HCT116 (cell line): ENCODE results near the gene PTPRA. TPM values are rescaled to one million over a fixed set of nuclear protein-coding genes. Genes with fewer than 3 reads are reported as not detected.

ENCODE experiments used
- ATAC-seq: fragments of 200-7000 bp; cut with Tn5 transposase; 2 replicates; pipeline ENCODE4 v1.9.1; 2020; ENCODE audit warnings: mild to moderate bottlenecking, moderate library complexity
- BruUV-seq: library from RNA; stranded (reverse); fragments of 400-500 nt; replicated peaks from 2 replicates; lab custom pipeline; 2021; lab: Mats Ljungman, UMichigan
- CTCF ChIA-PET: fragments of 300-600 bp; sonication (Branson Sonifier 250); formaldehyde crosslinking; loops from one replicate; lab custom pipeline; 2021; ENCODE audit warnings: antibody characterized with exemption; lab: Charles Lee
- POLR2A ChIA-PET: fragments of 300-600, 350-600 bp; sonication (Branson Sonifier 250); formaldehyde crosslinking; loops from one replicate; lab custom pipeline; 2021; ENCODE audit warnings: antibody characterized with exemption; lab: Charles Lee
- RAD21 ChIA-PET, 2 experiments: fragments of 300-600 bp; sonication (Branson Sonifier 250); formaldehyde crosslinking; loops; one replicate each; lab custom pipeline; 2023; ENCODE audit warnings: low total read pairs in 2 of 2; ENCODE audit not compliant: uncharacterized antibody in 2 of 2, unreplicated experiment in 2 of 2, low non-redundant PET in 1 of 2; lab: Charles Lee
- DNase-seq: peaks from one replicate; pipeline ENCODE4 v3.0.0-alpha.2; 2010; ENCODE audit warnings: low read depth, low spot score
- H2AFZ ChIP-seq: fragments of 200-600 bp; shearing (Covaris generic), sonication (generic); 2 replicates; pipeline ENCODE4 v1.6.1; 2017; ENCODE audit warnings: low read depth, mixed run types, mixed read lengths, antibody characterized with exemption, low read length; ENCODE audit not compliant: poor library complexity, severe bottlenecking
- H3K27ac ChIP-seq: 2 replicates; pipeline ENCODE4 v1.5.1; 2012; ENCODE audit warnings: low read depth, low read length
- H3K27me3 ChIP-seq: fragments of 200-600 bp; sonication (generic); 2 replicates; pipeline ENCODE4 v1.6.1; 2016; ENCODE audit warnings: mixed run types, low read length, mixed read lengths; ENCODE audit not compliant: insufficient read depth
- H3K36me3 ChIP-seq, 2 experiments: fragments of 200-500 bp in 1 of 2; fragments of 200-600 bp in 1 of 2; sonication (Bioruptor generic) in 1 of 2; sonication (generic) in 1 of 2; 2 replicates each; pipeline versions ENCODE4 v1.5.1 to v1.6.1; 2014 to 2016; ENCODE audit warnings: low read length in 2 of 2, inconsistent platforms in 1 of 2, mixed read lengths in 1 of 2, mixed run types in 1 of 2; ENCODE audit not compliant: insufficient read depth in 2 of 2, control insufficient read depth in 1 of 2
- H3K4me1 ChIP-seq, 2 experiments: fragments of 200-600 bp in 1 of 2; sonication (generic) in 1 of 2; 2 replicates each; pipeline versions ENCODE4 v1.5.1 to v1.6.1; 2012 to 2017; ENCODE audit warnings: low read length in 2 of 2, inconsistent platforms in 1 of 2, mild to moderate bottlenecking in 1 of 2, mixed read lengths in 1 of 2, mixed run types in 1 of 2, moderate library complexity in 1 of 2; ENCODE audit not compliant: insufficient read depth in 2 of 2, control insufficient read depth in 1 of 2
- H3K4me2 ChIP-seq: fragments of 200-600 bp; sonication (generic); 2 replicates; pipeline ENCODE4 v1.6.1; 2017; ENCODE audit warnings: mixed run types, low read length, mixed read lengths
- H3K4me3 ChIP-seq, 2 experiments: fragments of 200-600 bp in 1 of 2; sonication (generic) in 1 of 2; replicated peaks in 1 of 2; 2 replicates each; pipeline ENCODE4 v1.5.1; 2011 to 2016; ENCODE audit warnings: low read length in 2 of 2, control low read depth in 1 of 2, low read depth in 1 of 2, mild to moderate bottlenecking in 1 of 2, mixed read lengths in 1 of 2, mixed run types in 1 of 2
- H3K79me2 ChIP-seq: fragments of 200-600 bp; sonication (generic); 2 replicates; pipeline ENCODE4 v1.6.1; 2017; ENCODE audit warnings: mild to moderate bottlenecking, mixed run types, low read length, moderate library complexity, mixed read lengths; ENCODE audit not compliant: insufficient read depth
- H3K9ac ChIP-seq: fragments of 200-600 bp; sonication (generic); 2 replicates; pipeline ENCODE4 v1.6.1; 2016; ENCODE audit warnings: low read length, mixed read lengths
- H3K9me2 ChIP-seq: fragments of 200-600 bp; sonication (generic), shearing (Covaris generic); 2 replicates; pipeline ENCODE4 v1.6.1; 2017; ENCODE audit warnings: mixed run types, mild to moderate bottlenecking, moderate library complexity; ENCODE audit not compliant: insufficient read depth
- H3K9me3 ChIP-seq, 2 experiments: fragments of 200-500 bp in 1 of 2; fragments of 200-600 bp in 1 of 2; sonication (Bioruptor generic) in 1 of 2; sonication (generic) in 1 of 2; 2 replicates each; pipeline ENCODE4 v1.6.1; 2014 to 2017; ENCODE audit warnings: low read length in 2 of 2, mixed read lengths in 2 of 2, inconsistent platforms in 1 of 2, low read depth in 1 of 2, mild to moderate bottlenecking in 1 of 2, mixed run types in 1 of 2, moderate library complexity in 1 of 2; ENCODE audit not compliant: control insufficient read depth in 1 of 2, insufficient read depth in 1 of 2
- H4K20me1 ChIP-seq: fragments of 200-600 bp; sonication (generic), shearing (Covaris generic); 2 replicates; pipeline ENCODE4 v1.6.1; 2017; ENCODE audit warnings: mixed run types, mild to moderate bottlenecking, moderate library complexity; ENCODE audit not compliant: insufficient read depth
- ATF3 ChIP-seq: IDR thresholded peaks from 2 replicates; pipeline ENCODE4 v1.6.1; 2012
- CEBPB ChIP-seq: IDR thresholded peaks from 2 replicates; pipeline ENCODE4 v1.6.1; 2012; ENCODE audit warnings: low read depth
- CTCF ChIP-seq, 3 experiments: fragments of 200-600 bp in 1 of 3; sonication (generic) in 1 of 3; IDR thresholded peaks in 2 of 3; conservative IDR thresholded peaks in 1 of 3; 2 replicates each; pipeline ENCODE4 v1.5.1; 2012 to 2017; ENCODE audit warnings: low read depth in 2 of 3, low read length in 2 of 3, antibody characterized with exemption in 1 of 3, borderline replicate concordance in 1 of 3, control low read depth in 1 of 3, mild to moderate bottlenecking in 1 of 3, mixed read lengths in 1 of 3, mixed run types in 1 of 3, moderate library complexity in 1 of 3; ENCODE audit not compliant: insufficient read depth in 1 of 3
- EGR1 ChIP-seq: IDR thresholded peaks from 2 replicates; pipeline ENCODE4 v1.6.1; 2012; ENCODE audit warnings: low read depth
- EZH2 ChIP-seq: fragments of 200-600 bp; sonication (generic); IDR thresholded peaks from 2 replicates; pipeline ENCODE4 v1.6.1; 2017; ENCODE audit warnings: antibody characterized with exemption, mixed run types
- FOSL1 ChIP-seq: IDR thresholded peaks from 2 replicates; pipeline ENCODE4 v1.6.1; 2012; ENCODE audit warnings: low read depth
- JUND ChIP-seq: IDR thresholded peaks from 2 replicates; pipeline ENCODE4 v1.6.1; 2012
- MAX ChIP-seq: IDR thresholded peaks from 2 replicates; pipeline ENCODE4 v1.6.1; 2012
- POLR2A ChIP-seq: IDR thresholded peaks from 2 replicates; pipeline ENCODE4 v1.7.0; 2011; ENCODE audit warnings: borderline replicate concordance; ENCODE audit not compliant: insufficient read depth, insufficient read length; ENCODE audit errors: extremely low read depth
- POLR2AphosphoS5 ChIP-seq: IDR thresholded peaks from 2 replicates; pipeline ENCODE4 v1.6.1; 2011; ENCODE audit warnings: mild to moderate bottlenecking, low read depth, low read length, moderate library complexity
- RAD21 ChIP-seq: IDR thresholded peaks from 2 replicates; pipeline ENCODE4 v1.6.1; 2012; ENCODE audit warnings: low read depth, mild to moderate bottlenecking
- REST ChIP-seq: IDR thresholded peaks from 2 replicates; pipeline ENCODE4 v1.6.1; 2012; ENCODE audit warnings: low read depth
- SIN3A ChIP-seq: IDR thresholded peaks from 2 replicates; pipeline ENCODE4 v1.6.1; 2012; ENCODE audit warnings: low read depth
- SP1 ChIP-seq: IDR thresholded peaks from 2 replicates; pipeline ENCODE4 v1.6.1; 2012; ENCODE audit warnings: low read depth
- TCF7L2 ChIP-seq: IDR thresholded peaks from 2 replicates; pipeline ENCODE4 v1.7.0; 2011; ENCODE audit warnings: borderline replicate concordance, inconsistent platforms; ENCODE audit not compliant: insufficient read depth, insufficient read length; ENCODE audit errors: extremely low read depth
- YY1 ChIP-seq: IDR thresholded peaks from 2 replicates; pipeline ENCODE4 v1.6.1; 2011; ENCODE audit warnings: low read length, low read depth, moderate library complexity, mild to moderate bottlenecking; ENCODE audit not compliant: insufficient replicate concordance; ENCODE audit errors: extremely low read depth
- ZNF274 ChIP-seq: fragments of 200-500 bp; sonication (Bioruptor generic); IDR thresholded peaks from 2 replicates; pipeline ENCODE4 v1.6.1; 2014; ENCODE audit warnings: mild to moderate bottlenecking, low read depth, low read length, inconsistent platforms
- intact Hi-C: fragments of 100-400 bp; cut with micrococcal nuclease; formaldehyde crosslinking; loops from 2 replicates; pipeline ENCODE4 v1.10.0; 2022
- total RNA-seq: library from RNA; stranded (reverse); gene quantifications from one replicate; pipeline ENCODE4 v1.2.1, GENCODE V29; 2021; ENCODE audit not compliant: unreplicated experiment
- TF ChIP-seq, protein P1 (sequence below): IDR thresholded peaks from 2 replicates; pipeline ENCODE4 v1.6.1; 2011; ENCODE audit warnings: mild to moderate bottlenecking, low read length, moderate library complexity; ENCODE audit not compliant: insufficient replicate concordance; ENCODE audit errors: extremely low read depth

Gene PTPRA
- total RNA-seq, 1 experiment from 2014 or later: 44.6 TPM

GRCh38 chr20:3070725-3071124, 197.4 kb downstream of the PTPRA start:
- Histone ChIP-seq H3K36me3 (no peaks in the 10 kb centered on the region), H2AFZ (no peak overlapping the region), H4K20me1 (no peaks in the 10 kb centered on the region), H3K9ac (no peak overlapping the region), H3K27me3 (no peaks in the 10 kb centered on the region), H3K4me1 (peaks cover 16 to 25% of the 10 kb centered on the region in 2 experiments; a peak in 3 of 4 replicates), H3K27ac (no peak overlapping the region), H3K9me2 (no peaks in the 10 kb centered on the region), H3K79me2 (no peaks in the 10 kb centered on the region), H3K9me3 (no peaks in the 10 kb centered on the region), H3K4me3 (no peak overlapping the region), H3K4me2 (no peak overlapping the region)
- ATAC-seq (no peak), DNase-seq (no peak)
- ChIA-PET RAD21 (no interaction called here), POLR2A (no interaction called here), CTCF (no interaction called here)
- no TSS peak for BruUV-seq
- intact Hi-C loops: no loop called here
- no peak for TF ChIP-seq ZNF274
- no peak for TF ChIP-seq ATF3
- no peak for TF ChIP-seq MAX
- TF ChIP-seq YY1: no peak
- no peak for TF ChIP-seq JUND
- TF ChIP-seq FOSL1: no peak
- no peak for TF ChIP-seq SIN3A
- no peak for TF ChIP-seq EGR1
- no peak for TF ChIP-seq CEBPB
- no peak for TF ChIP-seq POLR2A
- no peak for TF ChIP-seq POLR2AphosphoS5
- no peak for TF ChIP-seq CTCF (IDR thresholded peaks at IDR 0.05 in 2 of 3, conservative IDR thresholded peaks at IDR 0.05 in 1 of 3; ENCODE audit: borderline replicate concordance in 1 of 3, insufficient read depth in 1 of 3, low read depth in 2 of 3, low read length in 2 of 3)
- TF ChIP-seq SP1: no peak
- TF ChIP-seq, protein P1, sequence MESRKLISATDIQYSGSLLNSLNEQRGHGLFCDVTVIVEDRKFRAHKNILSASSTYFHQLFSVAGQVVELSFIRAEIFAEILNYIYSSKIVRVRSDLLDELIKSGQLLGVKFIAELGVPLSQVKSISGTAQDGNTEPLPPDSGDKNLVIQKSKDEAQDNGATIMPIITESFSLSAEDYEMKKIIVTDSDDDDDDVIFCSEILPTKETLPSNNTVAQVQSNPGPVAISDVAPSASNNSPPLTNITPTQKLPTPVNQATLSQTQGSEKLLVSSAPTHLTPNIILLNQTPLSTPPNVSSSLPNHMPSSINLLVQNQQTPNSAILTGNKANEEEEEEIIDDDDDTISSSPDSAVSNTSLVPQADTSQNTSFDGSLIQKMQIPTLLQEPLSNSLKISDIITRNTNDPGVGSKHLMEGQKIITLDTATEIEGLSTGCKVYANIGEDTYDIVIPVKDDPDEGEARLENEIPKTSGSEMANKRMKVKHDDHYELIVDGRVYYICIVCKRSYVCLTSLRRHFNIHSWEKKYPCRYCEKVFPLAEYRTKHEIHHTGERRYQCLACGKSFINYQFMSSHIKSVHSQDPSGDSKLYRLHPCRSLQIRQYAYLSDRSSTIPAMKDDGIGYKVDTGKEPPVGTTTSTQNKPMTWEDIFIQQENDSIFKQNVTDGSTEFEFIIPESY: no peak
- TF ChIP-seq REST: no peak
- TF ChIP-seq EZH2: no peak
- TF ChIP-seq RAD21: no peak
- TF ChIP-seq TCF7L2: no peak
